ENCODE measurements around the gene ARSB.

The ARSB gene

GRCh38 chr5:78811121-78811817 lies 173.8 kb downstream of the ARSB start:
- H2BK12ac ChIP-seq (ENCODE audit: low read length), result no peak overlapping the region
- no CpG with 5 or more reads among the region's 5 CpGs for WGBS (ENCODE audit: extremely low coverage, insufficient coverage, insufficient read length)
- no peaks in the 10 kb centered on the region for H3K79me2 ChIP-seq (ENCODE audit: control insufficient read depth, insufficient read depth, low read length, poor library complexity)
- H3K4ac ChIP-seq (ENCODE audit: low read depth, low read length), result no peak overlapping the region
- H3K23ac ChIP-seq (ENCODE audit: low read length), result no peak overlapping the region
- no peak overlapping the region for H3K4me3 ChIP-seq (ENCODE audit: low read depth, low read length)
- no peak overlapping the region for H2BK5ac ChIP-seq (ENCODE audit: low read depth, low read length, poor library complexity)
- H3K4me2 ChIP-seq (ENCODE audit: low read length), result no peak overlapping the region
- no peaks in the 10 kb centered on the region for H3K79me1 ChIP-seq (ENCODE audit: low read length)
- no peak overlapping the region for H3K14ac ChIP-seq (ENCODE audit: low read length)
- H3K9ac ChIP-seq (ENCODE audit: low read length), result no peak overlapping the region
- no peak overlapping the region for H4K91ac ChIP-seq (ENCODE audit: low read depth, low read length)
- H2AFZ ChIP-seq (ENCODE audit: insufficient read depth, low read length, poor library complexity), result no peak overlapping the region
- no peaks in the 10 kb centered on the region for H3K36me3 ChIP-seq (ENCODE audit: control insufficient read depth in 1 of 2, insufficient read depth in 2 of 2, low read length in 2 of 2)
- no peak overlapping the region for H3K27ac ChIP-seq (ENCODE audit: low read depth, low read length)
- H3K27me3 ChIP-seq (ENCODE audit: insufficient read depth, low read length), result no peaks in the 10 kb centered on the region
- H2AK5ac ChIP-seq (ENCODE audit: low read length), result no peak overlapping the region
- no peaks in the 10 kb centered on the region for H3K4me1 ChIP-seq (ENCODE audit: control insufficient read depth in 1 of 2, insufficient read depth in 2 of 2, low read length in 2 of 2)
- no peak overlapping the region for H3K18ac ChIP-seq (ENCODE audit: low read length)
- DNase-seq, result peak in 1 of 2 donors; percentile 42
- no peak overlapping the region for H2BK120ac ChIP-seq (ENCODE audit: insufficient read depth, low read length, poor library complexity)
- no peak overlapping the region for H4K12ac ChIP-seq (ENCODE audit: low read depth, low read length)
- H4K8ac ChIP-seq (ENCODE audit: low read depth, low read length), result no peak overlapping the region
- H3K9me3 ChIP-seq (ENCODE audit: insufficient read depth, low read depth, low read length), result no peaks in the 10 kb centered on the region

- H3K14ac ChIP-seq (ENCODE audit: low read length), result no peak overlapping the region
- H4K12ac ChIP-seq (ENCODE audit: low read depth, low read length), result no peak overlapping the region
- H2AFZ ChIP-seq (ENCODE audit: insufficient read depth, low read length, poor library complexity), result no peak overlapping the region
- H2AK5ac ChIP-seq (ENCODE audit: low read length), result no peak overlapping the region
- H3K4me1 ChIP-seq (ENCODE audit: control insufficient read depth in 1 of 2, insufficient read depth in 2 of 2, low read length in 2 of 2), result no peaks in the 10 kb centered on the region
- H3K4me3 ChIP-seq (ENCODE audit: low read depth, low read length), result no peak overlapping the region
- H3K18ac ChIP-seq (ENCODE audit: low read length), result no peak overlapping the region
- no peak overlapping the region for H2BK5ac ChIP-seq (ENCODE audit: low read depth, low read length, poor library complexity)
- H3K36me3 ChIP-seq (ENCODE audit: control insufficient read depth in 1 of 2, insufficient read depth in 2 of 2, low read length in 2 of 2), result no peaks in the 10 kb centered on the region
- H3K9ac ChIP-seq (ENCODE audit: low read length), result no peak overlapping the region
- no peaks in the 10 kb centered on the region for H3K79me1 ChIP-seq (ENCODE audit: low read length)
- no peak overlapping the region for H2BK120ac ChIP-seq (ENCODE audit: insufficient read depth, low read length, poor library complexity)
- no peaks in the 10 kb centered on the region for H3K27me3 ChIP-seq (ENCODE audit: insufficient read depth, low read length)
- H3K23ac ChIP-seq (ENCODE audit: low read length), result no peak overlapping the region
- H3K4me2 ChIP-seq (ENCODE audit: low read length), result no peak overlapping the region
- no CpG with 5 or more reads among the region's 6 CpGs for WGBS (ENCODE audit: extremely low coverage, insufficient coverage, insufficient read length)
- no peak overlapping the region for H2BK12ac ChIP-seq (ENCODE audit: low read length)
- H3K79me2 ChIP-seq (ENCODE audit: control insufficient read depth, insufficient read depth, low read length, poor library complexity), result no peaks in the 10 kb centered on the region
- no peaks in the 10 kb centered on the region for H3K9me3 ChIP-seq (ENCODE audit: insufficient read depth, low read depth, low read length)
- no peak for DNase-seq
- H4K91ac ChIP-seq (ENCODE audit: low read depth, low read length), result no peak overlapping the region
- no peak overlapping the region for H3K4ac ChIP-seq (ENCODE audit: low read depth, low read length)
- H3K27ac ChIP-seq (ENCODE audit: low read depth, low read length), result no peak overlapping the region
- no peak overlapping the region for H4K8ac ChIP-seq (ENCODE audit: low read depth, low read length)
Measured at GRCh38 chr5:78810098-78810920, 174.8 kb downstream of the ARSB start.

GRCh38 chr5:78809444-78809843 lies 175.7 kb downstream of the ARSB start:
- no peaks in the 10 kb centered on the region for H3K4me1 ChIP-seq (ENCODE audit: control insufficient read depth in 1 of 2, insufficient read depth in 2 of 2, low read length in 2 of 2)
- H2BK12ac ChIP-seq (ENCODE audit: low read length), result no peak overlapping the region
- H2AFZ ChIP-seq (ENCODE audit: insufficient read depth, low read length, poor library complexity), result no peak overlapping the region
- no peak overlapping the region for H4K91ac ChIP-seq (ENCODE audit: low read depth, low read length)
- H3K23ac ChIP-seq (ENCODE audit: low read length), result no peak overlapping the region
- no peak overlapping the region for H2BK120ac ChIP-seq (ENCODE audit: insufficient read depth, low read length, poor library complexity)
- H3K79me1 ChIP-seq (ENCODE audit: low read length), result no peaks in the 10 kb centered on the region
- no peak for DNase-seq
- no peaks in the 10 kb centered on the region for H3K79me2 ChIP-seq (ENCODE audit: control insufficient read depth, insufficient read depth, low read length, poor library complexity)
- no peak overlapping the region for H3K14ac ChIP-seq (ENCODE audit: low read length)
- no peak overlapping the region for H3K27ac ChIP-seq (ENCODE audit: low read depth, low read length)
- no peaks in the 10 kb centered on the region for H3K36me3 ChIP-seq (ENCODE audit: control insufficient read depth in 1 of 2, insufficient read depth in 2 of 2, low read length in 2 of 2)
- H2AK5ac ChIP-seq (ENCODE audit: low read length), result no peak overlapping the region
- H3K4me3 ChIP-seq (ENCODE audit: low read depth, low read length), result no peak overlapping the region
- no peak overlapping the region for H4K12ac ChIP-seq (ENCODE audit: low read depth, low read length)
- H2BK5ac ChIP-seq (ENCODE audit: low read depth, low read length, poor library complexity), result no peak overlapping the region
- no peaks in the 10 kb centered on the region for H3K9me3 ChIP-seq (ENCODE audit: insufficient read depth, low read depth, low read length)
- WGBS (ENCODE audit: extremely low coverage, insufficient coverage, insufficient read length), result no CpG with 5 or more reads among the region's 11 CpGs
- H3K18ac ChIP-seq (ENCODE audit: low read length), result no peak overlapping the region
- H3K4ac ChIP-seq (ENCODE audit: low read depth, low read length), result no peak overlapping the region
- H3K9ac ChIP-seq (ENCODE audit: low read length), result no peak overlapping the region
- no peak overlapping the region for H4K8ac ChIP-seq (ENCODE audit: low read depth, low read length)
- no peaks in the 10 kb centered on the region for H3K27me3 ChIP-seq (ENCODE audit: insufficient read depth, low read length)
- H3K4me2 ChIP-seq (ENCODE audit: low read length), result no peak overlapping the region

GRCh38 chr5:78808818-78809217 lies 176.3 kb downstream of the ARSB start:
- Histone ChIP-seq H3K36me3 (ENCODE audit: control insufficient read depth in 1 of 2, insufficient read depth in 2 of 2, low read length in 2 of 2) (no peaks in the 10 kb centered on the region), H3K4me2 (ENCODE audit: low read length) (no peak overlapping the region), H3K4me3 (ENCODE audit: low read depth, low read length) (no peak overlapping the region), H4K12ac (ENCODE audit: low read depth, low read length) (no peak overlapping the region), H2AK5ac (ENCODE audit: low read length) (no peak overlapping the region), H3K9me3 (ENCODE audit: insufficient read depth, low read depth, low read length) (no peaks in the 10 kb centered on the region), H2BK120ac (ENCODE audit: insufficient read depth, low read length, poor library complexity) (no peak overlapping the region), H3K4me1 (ENCODE audit: control insufficient read depth in 1 of 2, insufficient read depth in 2 of 2, low read length in 2 of 2) (no peaks in the 10 kb centered on the region), H3K14ac (ENCODE audit: low read length) (no peak overlapping the region), H4K91ac (ENCODE audit: low read depth, low read length) (no peak overlapping the region), H3K79me2 (ENCODE audit: control insufficient read depth, insufficient read depth, low read length, poor library complexity) (no peaks in the 10 kb centered on the region), H2AFZ (ENCODE audit: insufficient read depth, low read length, poor library complexity) (no peak overlapping the region), H3K4ac (ENCODE audit: low read depth, low read length) (no peak overlapping the region), H2BK5ac (ENCODE audit: low read depth, low read length, poor library complexity) (no peak overlapping the region), H2BK12ac (ENCODE audit: low read length) (no peak overlapping the region), H3K18ac (ENCODE audit: low read length) (no peak overlapping the region), H3K9ac (ENCODE audit: low read length) (no peak overlapping the region), H3K27me3 (ENCODE audit: insufficient read depth, low read length) (no peaks in the 10 kb centered on the region), H3K27ac (ENCODE audit: low read depth, low read length) (no peak overlapping the region), H3K23ac (ENCODE audit: low read length) (no peak overlapping the region), H4K8ac (ENCODE audit: low read depth, low read length) (no peak overlapping the region), H3K79me1 (ENCODE audit: low read length) (no peaks in the 10 kb centered on the region)
- no CpG with 5 or more reads among the region's 8 CpGs for WGBS (ENCODE audit: extremely low coverage, insufficient coverage, insufficient read length)
- no peak for DNase-seq

Measured in trophoblast cell (in vitro differentiated cells and primary cell).